ENCODE results near the gene NPLOC4. TPM values are rescaled to one million over a fixed set of nuclear protein-coding genes. Genes with fewer than 3 reads are reported as not detected.
A peak's percentile ranks its signal among the peaks of the same experiment; 100 is the strongest.

NPLOC4 gene
- total and polyA plus RNA-seq, 2 of the 13 experiments (the other 11 are each of a cell fraction or from before 2014, with no cell fraction given) = 57.0 to 97.0 TPM

- TF ChIP-seq PATZ1 (CRISPR knock-in tag; IDR thresholded peaks at IDR 0.05) = peak; percentile 52; the same call in 1 of the 2 replicates
- no peak for TF ChIP-seq TCF7 (IDR thresholded peaks at IDR 0.05; ENCODE audit: low read depth)
- no peak for TF ChIP-seq MTF1 (CRISPR knock-in tag; IDR thresholded peaks at IDR 0.05)
- no peak for TF ChIP-seq MZF1 (CRISPR knock-in tag; IDR thresholded peaks at IDR 0.05; ENCODE audit: borderline replicate concordance)
- TF ChIP-seq ZFY (CRISPR knock-in tag; IDR thresholded peaks at IDR 0.05) = 0 out of 2 replicates have a peak, but pooled peaks have one; percentile 1
- TF ChIP-seq SAP130 (CRISPR knock-in tag; IDR thresholded peaks at IDR 0.05; ENCODE audit: low read depth) = no peak
- TF ChIP-seq ZBTB4 (CRISPR knock-in tag; IDR thresholded peaks at IDR 0.05; ENCODE audit: borderline replicate concordance) = 0 out of 2 replicates have a peak, but pooled peaks have one; percentile 52
- TF ChIP-seq HMGXB4 (CRISPR knock-in tag; IDR thresholded peaks at IDR 0.05; ENCODE audit: borderline replicate concordance in 1 of 2, low read depth in 1 of 2) = 0 out of 4 replicates have a peak, but pooled peaks of 1 of the 2 experiments have one; percentile 29
- no peak for TF ChIP-seq ZBTB25 (CRISPR knock-in tag; IDR thresholded peaks at IDR 0.05)
- TF ChIP-seq AKAP8 (CRISPR knock-in tag; IDR thresholded peaks at IDR 0.05) = peak; percentile 46; the same call in 1 of the 2 replicates
- no peak for TF ChIP-seq TFDP2 (CRISPR knock-in tag; IDR thresholded peaks at IDR 0.05)
- peak; percentile 51 for TF ChIP-seq AGO2 (optimal IDR thresholded peaks at IDR 0.05; ENCODE audit: low read depth, low read length)
- no peak for TF ChIP-seq ZBTB1 (CRISPR knock-in tag; IDR thresholded peaks at IDR 0.05; ENCODE audit: borderline replicate concordance)
- TF ChIP-seq ZBTB7B (CRISPR knock-in tag; IDR thresholded peaks at IDR 0.05) = 0 out of 2 replicates have a peak, but pooled peaks have one; percentile 45
- TF ChIP-seq ZNF280B (CRISPR knock-in tag; IDR thresholded peaks at IDR 0.05; ENCODE audit: borderline replicate concordance) = 0 out of 2 replicates have a peak, but pooled peaks have one; percentile 15
- TF ChIP-seq ZSCAN31 (CRISPR knock-in tag; IDR thresholded peaks at IDR 0.05; ENCODE audit: low read depth) = no peak
- TF ChIP-seq HOXA9 (CRISPR knock-in tag; IDR thresholded peaks at IDR 0.05; ENCODE audit: borderline replicate concordance) = no peak
- no peak for TF ChIP-seq TCF7L2 (IDR thresholded peaks at IDR 0.05; ENCODE audit: low read depth, low read length)
These were observed 99.5 kb downstream of the NPLOC4 start (continued) for GRCh38 chr17:81537343-81537855.

Measured in HepG2 (cell line).